Trophoblast cell (in vitro differentiated cells and primary cell): ENCODE results near the gene SLC48A1.

Experiments
- DNase-seq, 2 donors: peaks; one replicate each; pipeline ENCODE4 v3.0.0-alpha.2; 2016
- H2AFZ ChIP-seq: 2 replicates; pipeline ENCODE4 v1.6.1; 2013; ENCODE audit warnings: low read length, moderate library complexity, mild to moderate bottlenecking; ENCODE audit not compliant: insufficient read depth, poor library complexity
- H2AK5ac ChIP-seq: 2 replicates; pipeline ENCODE4 v1.6.1; 2013; ENCODE audit warnings: mild to moderate bottlenecking, low read length
- H2BK120ac ChIP-seq: 2 replicates; pipeline ENCODE4 v1.6.1; 2013; ENCODE audit warnings: low read length, mild to moderate bottlenecking, moderate library complexity; ENCODE audit not compliant: insufficient read depth, poor library complexity
- H2BK12ac ChIP-seq: 2 replicates; pipeline ENCODE4 v1.6.1; 2013; ENCODE audit warnings: mild to moderate bottlenecking, low read length, moderate library complexity
- H2BK5ac ChIP-seq: 2 replicates; pipeline ENCODE4 v1.6.1; 2013; ENCODE audit warnings: low read length, low read depth, moderate library complexity, mild to moderate bottlenecking; ENCODE audit not compliant: poor library complexity
- H3K14ac ChIP-seq: 2 replicates; pipeline ENCODE4 v1.6.1; 2013; ENCODE audit warnings: mild to moderate bottlenecking, low read length
- H3K18ac ChIP-seq: 2 replicates; pipeline ENCODE4 v1.6.1; 2013; ENCODE audit warnings: mild to moderate bottlenecking, low read length
- H3K23ac ChIP-seq: 2 replicates; pipeline ENCODE4 v1.6.1; 2013; ENCODE audit warnings: low read length
- H3K27ac ChIP-seq: 2 replicates; pipeline ENCODE4 v1.5.1; 2013; ENCODE audit warnings: low read depth, mild to moderate bottlenecking, inconsistent platforms, low read length, moderate library complexity
- H3K27me3 ChIP-seq: 2 replicates; pipeline ENCODE4 v1.6.1; 2013; ENCODE audit warnings: inconsistent platforms, mild to moderate bottlenecking, low read length, moderate library complexity; ENCODE audit not compliant: insufficient read depth
- H3K36me3 ChIP-seq, 2 experiments: 1 replicate in 1 of 2; 2 replicates in 1 of 2; pipeline ENCODE4 v1.6.1; 2013; ENCODE audit warnings: low read length in 2 of 2, mild to moderate bottlenecking in 2 of 2, moderate library complexity in 1 of 2; ENCODE audit not compliant: insufficient read depth in 2 of 2, control insufficient read depth in 1 of 2
- H3K4ac ChIP-seq: 2 replicates; pipeline ENCODE4 v1.6.1; 2013; ENCODE audit warnings: low read depth, mild to moderate bottlenecking, low read length, moderate library complexity
- H3K4me1 ChIP-seq, 2 experiments: 1 replicate in 1 of 2; 2 replicates in 1 of 2; pipeline ENCODE4 v1.6.1; 2013; ENCODE audit warnings: low read length in 2 of 2, mild to moderate bottlenecking in 2 of 2, moderate library complexity in 1 of 2; ENCODE audit not compliant: insufficient read depth in 2 of 2, control insufficient read depth in 1 of 2
- H3K4me2 ChIP-seq: 2 replicates; pipeline ENCODE4 v1.6.1; 2013; ENCODE audit warnings: inconsistent platforms, mild to moderate bottlenecking, low read length, moderate library complexity
- H3K4me3 ChIP-seq: 2 replicates; pipeline ENCODE4 v1.5.1; 2013; ENCODE audit warnings: mild to moderate bottlenecking, low read depth, low read length, inconsistent platforms
- H3K79me1 ChIP-seq: one replicate; pipeline ENCODE4 v1.6.1; 2013; ENCODE audit warnings: low read length
- H3K79me2 ChIP-seq: 2 replicates; pipeline ENCODE4 v1.6.1; 2013; ENCODE audit warnings: low read length, mild to moderate bottlenecking; ENCODE audit not compliant: control insufficient read depth, insufficient read depth, poor library complexity
- H3K9ac ChIP-seq: 2 replicates; pipeline ENCODE4 v1.6.1; 2013; ENCODE audit warnings: mild to moderate bottlenecking, low read length
- H3K9me3 ChIP-seq: 2 replicates; pipeline ENCODE4 v1.6.1; 2013; ENCODE audit warnings: low read depth, mild to moderate bottlenecking, control low read depth, inconsistent platforms, low read length; ENCODE audit not compliant: insufficient read depth
- H4K12ac ChIP-seq: 2 replicates; pipeline ENCODE4 v1.6.1; 2013; ENCODE audit warnings: low read depth, mild to moderate bottlenecking, low read length, moderate library complexity
- H4K8ac ChIP-seq: 2 replicates; pipeline ENCODE4 v1.6.1; 2013; ENCODE audit warnings: low read depth, mild to moderate bottlenecking, low read length, moderate library complexity
- H4K91ac ChIP-seq: one replicate; pipeline ENCODE4 v1.6.1; 2013; ENCODE audit warnings: low read depth, mild to moderate bottlenecking, low read length, moderate library complexity
- WGBS: extraction: QIAGEN DNeasy Blood & Tissue Kit; methylation state at CpG from one replicate; pipeline ENCODE4 v1.1.7; 2013; ENCODE audit warnings: missing lambda C conversion rate; ENCODE audit not compliant: insufficient read length, insufficient coverage; ENCODE audit errors: extremely low coverage; 5-methylcytosine and 5-hydroxymethylcytosine counted together

Gene SLC48A1

DNA sequence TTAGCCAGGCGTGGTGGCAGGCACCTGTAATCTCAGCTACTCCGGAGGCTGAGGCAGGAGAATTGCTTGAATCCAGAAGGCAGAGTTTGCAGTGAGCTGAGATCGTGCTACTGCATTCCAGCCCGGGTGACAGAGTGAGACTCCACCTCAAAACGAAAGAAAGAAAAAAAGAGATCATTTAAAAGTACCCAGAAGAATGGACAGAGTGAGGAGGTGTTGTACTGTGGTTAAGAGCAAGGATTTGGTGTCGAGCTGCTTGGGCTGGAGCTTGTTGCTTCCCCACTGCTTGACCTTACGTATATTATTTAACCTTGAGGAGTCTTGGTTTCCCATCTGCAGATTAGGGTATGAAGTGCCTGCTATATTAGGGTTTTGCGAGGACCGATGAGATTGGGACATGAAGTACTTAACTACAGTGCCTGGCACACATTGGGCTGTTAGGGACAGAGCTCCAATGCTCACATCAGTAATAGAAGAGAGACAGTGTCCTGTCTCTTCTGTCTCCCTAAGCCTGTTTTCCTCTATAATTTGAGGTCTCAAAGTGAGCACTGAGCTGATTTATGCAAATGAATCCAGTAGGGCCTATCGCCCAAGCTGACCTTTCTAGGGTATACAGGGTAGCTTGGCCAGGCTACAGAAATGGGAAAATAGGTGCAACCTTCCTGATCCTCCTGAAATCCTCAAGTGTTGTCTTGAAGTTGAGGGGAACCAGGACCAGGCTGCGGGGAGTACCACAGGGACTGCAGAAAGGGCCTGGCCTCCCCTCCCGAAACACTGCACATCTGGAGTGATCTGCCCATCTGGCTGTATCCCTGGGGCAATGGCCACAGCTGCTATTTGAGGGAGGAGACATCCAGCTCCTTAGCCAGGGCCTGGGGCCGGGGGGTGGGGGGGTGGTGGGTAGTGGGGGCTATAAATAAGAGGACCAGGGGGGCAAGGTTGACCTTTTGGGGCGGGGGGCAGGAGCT is 55.3 kb downstream of the SLC48A1 start:
- Histone ChIP-seq H3K4me3 (no peak overlapping the region), H3K79me2 (no peaks in the 10 kb centered on the region), H2AFZ (peak overlapping the region; percentile 83), H4K91ac (peak overlapping the region; percentile 91), H3K27me3 (no peaks in the 10 kb centered on the region), H3K18ac (peak overlapping the region; percentile 87), H2BK5ac (peak overlapping the region; percentile 70), H3K4me1 (peaks cover 19% of the 10 kb centered on the region in 2 experiments), H3K9ac (no peak overlapping the region), H2BK12ac (peak overlapping the region; percentile 90), H3K27ac (peak overlapping the region; percentile 73), H3K4me2 (no peak overlapping the region), H3K79me1 (peaks cover 14% of the 10 kb centered on the region), H4K12ac (no peak overlapping the region), H4K8ac (peak overlapping the region; percentile 88), H3K36me3 (no peaks in the 10 kb centered on the region), H3K9me3 (no peaks in the 10 kb centered on the region), H2BK120ac (peak overlapping the region; percentile 52), H3K4ac (peak overlapping the region; percentile 28), H2AK5ac (peak overlapping the region; percentile 99), H3K23ac (no peak overlapping the region), H3K14ac (peak overlapping the region; percentile 94)
- WGBS = no CpG with 5 or more reads among the region's 14 CpGs
- no peak for DNase-seq

DNA sequence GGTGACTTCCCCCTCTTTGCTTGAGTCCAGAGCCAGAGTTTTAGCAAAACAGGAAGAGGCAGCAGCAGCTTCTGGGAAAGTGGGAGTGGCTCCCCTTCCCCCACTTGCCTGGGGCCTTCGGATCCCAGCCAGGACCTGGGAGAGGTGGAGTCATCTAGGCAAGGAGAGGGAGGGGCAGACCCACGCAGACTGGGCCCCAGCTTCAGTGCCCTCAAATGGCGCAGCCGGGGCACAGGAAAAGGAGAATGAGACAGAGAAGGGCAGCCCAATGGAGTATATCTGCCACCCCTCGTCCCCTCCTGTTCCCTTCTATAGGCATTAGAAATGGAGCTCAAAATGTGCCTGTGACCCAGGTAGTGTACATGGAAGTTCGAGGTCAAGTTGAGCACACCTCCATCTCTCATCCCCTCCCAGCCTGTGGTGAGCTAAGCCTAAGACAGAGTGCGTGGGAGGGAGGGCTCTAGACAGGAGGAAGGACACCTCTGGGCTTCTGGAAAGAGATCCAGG is 56.0 kb downstream of the SLC48A1 start:
- Histone ChIP-seq H3K14ac (peak overlapping the region; percentile 16), H3K9me3 (no peaks in the 10 kb centered on the region), H3K18ac (peak overlapping the region; percentile 8), H2AK5ac (no peak overlapping the region), H3K23ac (no peak overlapping the region), H3K79me1 (peaks cover 18% of the 10 kb centered on the region), H4K91ac (peak overlapping the region; percentile 82), H3K79me2 (no peaks in the 10 kb centered on the region), H3K9ac (no peak overlapping the region), H4K12ac (no peak overlapping the region), H4K8ac (peak overlapping the region; percentile 64), H2AFZ (peak overlapping the region; percentile 9), H2BK5ac (peak overlapping the region; percentile 1), H3K4me2 (no peak overlapping the region), H2BK12ac (peak overlapping the region; percentile 83), H2BK120ac (peak overlapping the region; percentile 74), H3K27ac (peak overlapping the region; percentile 12), H3K4me1 (peaks cover 19 to 22% of the 10 kb centered on the region in 2 experiments), H3K36me3 (no peaks in the 10 kb centered on the region), H3K27me3 (no peaks in the 10 kb centered on the region), H3K4ac (no peak overlapping the region), H3K4me3 (no peak overlapping the region)
- no CpG with 5 or more reads among the region's 7 CpGs for WGBS
- DNase-seq = no peak

DNA sequence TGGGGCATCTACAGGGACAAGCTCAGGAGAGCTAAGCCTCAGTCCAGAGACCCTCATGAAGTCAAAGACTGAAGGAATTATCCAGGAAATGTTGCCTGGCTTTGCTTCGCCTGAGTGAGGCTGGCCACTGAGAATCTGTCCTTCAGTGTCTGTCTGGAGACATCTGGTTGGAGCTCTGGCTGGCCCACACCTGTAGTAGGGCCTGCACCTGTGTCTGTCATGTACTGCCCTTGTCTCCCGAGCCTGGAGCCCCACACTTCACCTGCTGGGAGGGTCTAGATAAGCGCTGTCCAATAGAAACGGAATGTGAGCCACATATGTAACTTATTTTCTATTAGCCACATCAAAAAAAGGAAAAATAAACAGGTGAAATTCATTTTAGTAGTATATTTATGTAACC is 56.5 kb downstream of the SLC48A1 start:
- WGBS = no CpG with 5 or more reads among the region's 4 CpGs

More for the DNA sequence above, 56.5 kb downstream of the SLC48A1 start:
- Histone ChIP-seq H3K4me2 (no peak overlapping the region), H2AK5ac (peak overlapping the region; percentile 12), H3K23ac (no peak overlapping the region), H3K18ac (no peak overlapping the region), H3K9ac (no peak overlapping the region), H4K12ac (no peak overlapping the region), H4K8ac (no peak overlapping the region), H3K27me3 (no peaks in the 10 kb centered on the region), H3K4me1 (peaks cover 24% of the 10 kb centered on the region in 2 experiments), H3K4ac (no peak overlapping the region), H3K79me1 (peaks cover 18% of the 10 kb centered on the region), H2BK120ac (peak overlapping the region; percentile 74), H3K9me3 (no peaks in the 10 kb centered on the region), H2AFZ (no peak overlapping the region), H3K4me3 (no peak overlapping the region), H2BK12ac (peak overlapping the region; percentile 83), H3K14ac (no peak overlapping the region), H4K91ac (peak overlapping the region; percentile 82), H3K36me3 (no peaks in the 10 kb centered on the region), H3K79me2 (no peaks in the 10 kb centered on the region), H3K27ac (peak overlapping the region; percentile 12), H2BK5ac (peak overlapping the region; percentile 1)
- no peak for DNase-seq
